ENCODE results near the gene CACNA1C.

CACNA1C gene

DNA sequence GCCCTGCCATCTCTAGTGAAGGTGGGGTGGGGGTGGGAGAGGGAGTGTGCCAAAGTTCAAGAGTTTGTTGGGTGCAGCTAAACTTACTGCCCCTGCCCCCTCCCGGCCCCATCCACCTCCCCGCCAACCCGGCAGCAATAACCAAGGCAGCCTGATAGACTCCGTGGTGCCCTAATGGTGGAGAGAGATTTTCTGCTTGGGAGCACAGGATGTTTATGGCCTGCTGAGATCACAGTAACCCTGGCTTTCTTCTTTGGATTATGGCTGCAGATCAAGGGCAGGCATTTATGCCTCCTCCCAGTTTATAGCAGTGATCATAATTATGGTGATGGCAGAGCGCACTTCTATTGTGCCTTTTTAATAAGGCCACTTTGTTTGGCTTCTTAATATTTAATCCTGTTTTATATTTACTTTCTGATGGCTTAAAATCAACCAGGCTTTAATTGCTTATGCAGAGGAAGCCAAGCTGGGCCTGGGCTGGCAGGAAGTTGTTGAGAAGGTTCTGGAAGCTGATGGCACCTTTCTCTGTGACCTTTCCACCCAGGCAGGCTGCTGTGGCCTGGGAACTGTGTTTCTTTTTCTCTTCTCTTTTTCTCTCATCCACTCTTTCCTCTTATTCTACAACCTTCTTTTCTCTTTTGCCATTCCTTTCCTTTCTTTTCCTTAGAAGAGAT is 485.2 kb downstream of the CACNA1C start:
- TF ChIP-seq CTCF (IDR thresholded peaks at IDR 0.05; ENCODE audit: insufficient read depth, low read depth, low read length, missing control alignments) = no peak
- no peak for DNase-seq (ENCODE audit: low read depth)
- no peak overlapping the region for H3K4me3 ChIP-seq (ENCODE audit: low read length)

DNA sequence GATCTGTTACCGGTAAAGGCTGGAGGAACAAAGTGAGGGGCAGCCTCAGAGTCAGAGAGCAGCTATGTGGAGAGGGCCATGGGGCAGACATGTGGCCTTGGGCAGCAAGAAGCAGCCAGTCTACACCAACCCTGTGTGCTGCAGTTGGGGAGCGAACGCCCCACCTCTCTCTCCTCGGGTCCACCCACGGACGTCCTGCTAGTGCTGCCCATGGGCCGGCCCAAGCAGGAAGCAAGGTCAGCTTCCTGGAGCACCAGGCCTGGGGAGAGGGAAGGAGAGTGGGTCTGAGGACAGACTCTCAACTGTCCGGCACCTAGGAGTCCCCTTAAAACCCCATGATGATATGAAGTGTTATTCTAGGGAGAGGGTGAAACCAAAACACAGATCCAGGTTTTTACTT is 487.2 kb downstream of the CACNA1C start:
- DNase-seq (ENCODE audit: low read depth) = no peak
- no peak for TF ChIP-seq CTCF (IDR thresholded peaks at IDR 0.05; ENCODE audit: insufficient read depth, low read depth, low read length, missing control alignments)
- no peak overlapping the region for H3K4me3 ChIP-seq (ENCODE audit: low read length)

DNA sequence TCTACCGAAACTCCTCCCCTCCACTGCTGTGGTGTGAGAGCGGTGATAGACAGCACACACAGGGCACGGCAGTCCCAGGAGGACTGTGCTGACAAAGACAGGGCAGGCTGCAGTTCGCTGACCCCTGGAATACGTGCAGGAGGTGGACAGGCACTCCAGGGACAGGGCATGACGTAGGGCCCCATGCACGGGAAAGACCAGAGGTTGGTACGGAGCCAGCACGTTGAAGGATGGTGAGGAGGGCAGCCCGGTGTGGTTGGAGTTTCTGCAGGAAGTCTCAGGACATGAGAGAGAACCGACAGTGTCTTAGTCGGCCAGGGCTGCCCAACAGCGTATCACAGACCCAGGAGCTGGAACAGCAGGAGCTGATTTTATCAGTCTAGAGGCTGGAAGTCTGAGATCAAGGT is 487.8 kb downstream of the CACNA1C start:
- no peak for TF ChIP-seq CTCF (IDR thresholded peaks at IDR 0.05; ENCODE audit: insufficient read depth, low read depth, low read length, missing control alignments)

DNA sequence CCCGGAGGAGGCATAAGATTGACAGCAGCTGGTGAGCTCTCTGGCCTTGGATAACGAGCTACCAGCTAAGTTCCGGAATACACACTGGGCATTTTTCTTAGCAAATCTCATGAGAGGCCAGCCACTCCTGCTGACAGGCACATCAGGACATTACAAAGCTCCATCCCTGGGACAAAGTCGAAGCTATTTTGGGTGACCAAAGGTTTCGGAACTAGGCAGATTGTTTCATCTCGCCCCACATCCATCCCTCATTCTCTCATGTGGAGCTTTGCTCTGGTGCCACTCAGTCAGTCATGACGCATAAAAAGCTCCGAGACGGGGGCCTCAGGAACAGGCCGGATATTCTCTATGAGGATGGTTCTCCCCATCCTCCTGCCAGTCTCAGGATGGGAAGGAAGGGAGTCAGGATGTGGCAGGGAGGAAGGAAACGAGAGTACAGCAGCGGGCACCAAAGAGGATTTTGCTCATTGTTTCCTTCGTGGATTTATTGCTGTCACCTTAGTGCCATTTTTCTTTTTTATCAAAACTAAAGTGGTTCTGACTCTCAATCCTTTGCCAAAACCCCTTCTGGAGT is 488.9 kb downstream of the CACNA1C start:
- DNase-seq (ENCODE audit: low read depth) = no peak
- no peak for TF ChIP-seq CTCF (IDR thresholded peaks at IDR 0.05; ENCODE audit: insufficient read depth, low read depth, low read length, missing control alignments)

More for the DNA sequence above, 487.8 kb downstream of the CACNA1C start:
- no peak overlapping the region for H3K4me3 ChIP-seq (ENCODE audit: low read length)
- DNase-seq (ENCODE audit: low read depth) = no peak

GRCh38 chr12:2543801-2544200 is 491.0 kb downstream of the CACNA1C start:
- no peak for DNase-seq (ENCODE audit: low read depth)
- H3K4me3 ChIP-seq (ENCODE audit: low read length) = no peak overlapping the region
- TF ChIP-seq CTCF (IDR thresholded peaks at IDR 0.05; ENCODE audit: insufficient read depth, low read depth, low read length, missing control alignments) = no peak

More for the DNA sequence above, 488.9 kb downstream of the CACNA1C start:
- H3K4me3 ChIP-seq (ENCODE audit: low read length) = no peak overlapping the region

GRCh38 chr12:2544230-2544629 is 491.4 kb downstream of the CACNA1C start:
- DNase-seq (ENCODE audit: low read depth) = no peak
- TF ChIP-seq CTCF (IDR thresholded peaks at IDR 0.05; ENCODE audit: insufficient read depth, low read depth, low read length, missing control alignments) = no peak

More at GRCh38 chr12:2544230-2544629, 491.4 kb downstream of the CACNA1C start:
- H3K4me3 ChIP-seq (ENCODE audit: low read length) = no peak overlapping the region

Measured in epithelial cell of esophagus (primary cell).